Measurements from ENCODE around the gene CD7. TPM values are rescaled to one million over a fixed set of nuclear protein-coding genes. Genes with fewer than 3 reads are reported as not detected.

CD7 gene
- total and polyA plus RNA-seq, 10 donors, result 14.8 to 60.1 (median 24.3) TPM

DNA sequence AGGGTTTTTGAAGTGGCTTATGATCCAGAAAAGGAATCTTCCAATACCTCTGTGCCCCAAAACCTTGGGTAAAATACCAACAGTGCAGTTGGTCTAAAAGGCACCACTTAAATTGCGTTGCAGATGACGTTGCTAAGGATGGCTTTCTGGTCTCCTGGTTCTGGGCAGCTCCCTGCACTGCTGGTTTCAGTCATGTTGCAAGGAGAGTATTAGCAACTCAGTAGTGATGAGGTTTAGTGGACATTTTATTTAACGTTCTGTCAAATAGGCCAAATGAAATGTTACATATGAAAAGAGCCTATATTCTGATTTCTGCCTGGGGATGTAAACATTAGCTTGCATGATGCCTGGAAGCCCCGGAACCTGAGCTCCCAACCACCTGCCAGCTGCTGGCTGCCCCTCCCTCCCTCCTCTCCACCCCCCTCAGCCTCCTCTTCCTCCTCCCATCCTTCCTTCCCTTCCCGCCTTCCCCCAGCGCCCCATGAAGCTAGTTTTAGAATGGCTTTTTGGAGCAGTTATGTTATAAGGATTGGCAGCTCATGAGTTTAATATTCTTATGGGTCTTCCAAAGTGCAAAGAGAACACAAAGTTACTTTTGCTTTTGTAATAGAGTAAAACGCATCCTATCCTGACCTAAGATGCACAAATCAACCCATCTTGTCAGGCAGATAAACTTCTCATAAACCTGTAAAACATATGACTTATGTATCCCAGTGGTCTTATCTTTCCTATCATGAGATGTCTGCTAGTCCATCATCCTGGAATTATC is 20.7 kb downstream of the CD7 start:
- H3K36me3 ChIP-seq, result no peaks in the 10 kb centered on the region
- TF ChIP-seq, protein P1, sequence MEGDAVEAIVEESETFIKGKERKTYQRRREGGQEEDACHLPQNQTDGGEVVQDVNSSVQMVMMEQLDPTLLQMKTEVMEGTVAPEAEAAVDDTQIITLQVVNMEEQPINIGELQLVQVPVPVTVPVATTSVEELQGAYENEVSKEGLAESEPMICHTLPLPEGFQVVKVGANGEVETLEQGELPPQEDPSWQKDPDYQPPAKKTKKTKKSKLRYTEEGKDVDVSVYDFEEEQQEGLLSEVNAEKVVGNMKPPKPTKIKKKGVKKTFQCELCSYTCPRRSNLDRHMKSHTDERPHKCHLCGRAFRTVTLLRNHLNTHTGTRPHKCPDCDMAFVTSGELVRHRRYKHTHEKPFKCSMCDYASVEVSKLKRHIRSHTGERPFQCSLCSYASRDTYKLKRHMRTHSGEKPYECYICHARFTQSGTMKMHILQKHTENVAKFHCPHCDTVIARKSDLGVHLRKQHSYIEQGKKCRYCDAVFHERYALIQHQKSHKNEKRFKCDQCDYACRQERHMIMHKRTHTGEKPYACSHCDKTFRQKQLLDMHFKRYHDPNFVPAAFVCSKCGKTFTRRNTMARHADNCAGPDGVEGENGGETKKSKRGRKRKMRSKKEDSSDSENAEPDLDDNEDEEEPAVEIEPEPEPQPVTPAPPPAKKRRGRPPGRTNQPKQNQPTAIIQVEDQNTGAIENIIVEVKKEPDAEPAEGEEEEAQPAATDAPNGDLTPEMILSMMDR (IDR thresholded peaks at IDR 0.05 in 8 of 11, conservative IDR thresholded peaks at IDR 0.05 in 3 of 11), result no peak
- TF ChIP-seq POLR2AphosphoS5 (IDR thresholded peaks at IDR 0.05) (no peak), POLR2A (IDR thresholded peaks at IDR 0.05) (no peak)
- peaks cover 0 to 2% (median 0%) of the 10 kb centered on the region in 7 donors for H3K27me3 ChIP-seq (replicated peaks in 1 of 7)
- intact Hi-C loops (cut with DNase I; ENCODE audit: low total_unique reads), result no loop called here
- peak overlapping the region; percentile 92 to 100 (median 97) for H3K27ac ChIP-seq
- 26 to 38% (median 31%) methylated on average over 7 of the region's 7 CpGs for WGBS, 5 donors
- H3K4me3 ChIP-seq, result peak overlapping the region in 6 of 8 donors; percentile 40 to 70 (median 50)
- DNase-seq, result no peak
- H3K9me3 ChIP-seq, result no peaks in the 10 kb centered on the region
- H3K4me1 ChIP-seq, result peaks cover 19 to 90% (median 75%) of the 10 kb centered on the region in 6 donors

DNA sequence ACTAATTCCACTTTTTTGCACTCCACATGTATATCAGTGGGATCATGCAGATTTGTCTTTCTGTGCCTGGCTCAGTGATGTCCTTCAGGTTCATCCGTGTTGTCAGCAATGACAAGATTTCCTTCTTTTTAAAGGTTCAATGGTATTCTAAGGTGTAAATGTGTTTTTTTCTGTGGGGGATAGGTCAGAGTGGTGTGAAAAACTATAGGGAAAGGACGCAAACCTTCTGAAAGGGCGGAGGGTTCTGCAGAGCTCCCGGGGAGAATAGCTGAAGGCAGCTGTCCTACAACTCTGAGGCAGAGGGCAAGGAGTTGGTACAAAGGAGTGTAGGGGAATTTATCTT is 22.0 kb downstream of the CD7 start:
- TF ChIP-seq POLR2A (IDR thresholded peaks at IDR 0.05) (no peak), POLR2AphosphoS5 (IDR thresholded peaks at IDR 0.05) (no peak)
- TF ChIP-seq, protein P1 (IDR thresholded peaks at IDR 0.05 in 8 of 11, conservative IDR thresholded peaks at IDR 0.05 in 3 of 11), result no peak
- Histone ChIP-seq H3K27ac (peak overlapping the region in 2 of 8 donors; percentile 96 to 100), H3K4me1 (peaks cover 11 to 85% (median 66%) of the 10 kb centered on the region in 6 donors), H3K36me3 (no peaks in the 10 kb centered on the region), H3K27me3 (replicated peaks in 1 of 7) (no peaks in the 10 kb centered on the region), H3K9me3 (no peaks in the 10 kb centered on the region), H3K4me3 (no peak overlapping the region)
- no peak for DNase-seq
- 73 to 81% (median 76%) methylated on average over 4 of the region's 4 CpGs for WGBS, 5 donors
- intact Hi-C loops (cut with DNase I; ENCODE audit: low total_unique reads), result no loop called here

DNA sequence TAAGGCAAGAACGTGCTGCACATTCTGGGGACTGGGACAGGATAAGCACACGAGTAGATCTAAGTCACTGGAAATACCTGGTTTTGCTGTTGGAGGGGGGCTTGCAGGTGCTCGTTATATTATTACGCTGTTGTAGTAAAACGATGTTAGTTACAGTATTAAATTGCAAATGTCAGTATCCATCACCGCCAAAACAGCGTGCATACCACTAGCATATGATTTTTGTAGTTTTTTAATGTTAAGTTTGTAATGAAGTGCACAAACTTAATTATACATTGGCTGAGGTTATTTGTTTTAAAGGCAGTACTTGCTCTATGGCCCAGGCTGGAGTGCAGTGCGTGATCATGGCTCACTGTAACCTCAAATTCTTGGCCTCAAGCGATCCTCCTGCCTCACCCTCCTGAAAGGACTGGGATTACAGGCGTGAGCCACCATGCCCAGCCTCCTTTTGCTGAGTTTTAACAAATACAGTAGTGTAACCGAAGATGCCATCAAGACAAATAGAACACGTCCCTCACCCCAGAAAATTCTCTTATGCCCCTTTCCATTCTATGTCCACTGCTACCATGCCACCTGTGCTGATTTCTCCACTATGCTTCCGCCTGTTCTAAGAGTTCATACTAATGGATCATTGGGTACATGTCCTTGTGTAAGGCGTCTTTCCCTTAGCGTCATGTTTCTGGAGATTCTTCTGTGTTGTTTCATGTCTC is 23.2 kb downstream of the CD7 start:
- peak overlapping the region in 7 of 8 donors; percentile 78 to 100 (median 96) for H3K27ac ChIP-seq
- DNase-seq, result no peak
- TF ChIP-seq, protein P1 (IDR thresholded peaks at IDR 0.05 in 8 of 11, conservative IDR thresholded peaks at IDR 0.05 in 3 of 11), result no peak
- TF ChIP-seq POLR2A (IDR thresholded peaks at IDR 0.05), result no peak
- TF ChIP-seq POLR2AphosphoS5 (IDR thresholded peaks at IDR 0.05), result no peak
- H3K9me3 ChIP-seq, result no peaks in the 10 kb centered on the region
- 88 to 93% (median 91%) methylated on average over 15 of the region's 15 CpGs for WGBS, 5 donors
- H3K36me3 ChIP-seq, result no peaks in the 10 kb centered on the region
- intact Hi-C loops (cut with DNase I; ENCODE audit: low total_unique reads), result no loop called here
- peak overlapping the region in 6 of 8 donors; percentile 13 to 81 (median 64) for H3K4me3 ChIP-seq
- H3K4me1 ChIP-seq, result peaks cover 10 to 73% (median 54%) of the 10 kb centered on the region in 6 donors
- H3K27me3 ChIP-seq (replicated peaks in 1 of 7), result no peaks in the 10 kb centered on the region

Measured in spleen (tissue), 11 donors.